NCI-H460 (cell line): ENCODE measurements around the gene SRPK1. TPM values are rescaled to one million over a fixed set of nuclear protein-coding genes. Genes with fewer than 3 reads are reported as not detected.

Experiments
- DNase-seq: peaks from one replicate; pipeline ENCODE4 v3.0.0-alpha.2; 2016; ENCODE audit warnings: low read depth; ENCODE audit errors: extremely low read depth
- total RNA-seq: library from RNA; depleted of rRNA; stranded (reverse); fragments of >200 nt; shearing (Covaris generic); gene quantifications from 2 replicates; pipeline ENCODE4 v1.2.3, GENCODE V29; 2014

The SRPK1 gene
- total RNA-seq, 1 experiment from 2014 or later: 68.4 TPM

DNA sequence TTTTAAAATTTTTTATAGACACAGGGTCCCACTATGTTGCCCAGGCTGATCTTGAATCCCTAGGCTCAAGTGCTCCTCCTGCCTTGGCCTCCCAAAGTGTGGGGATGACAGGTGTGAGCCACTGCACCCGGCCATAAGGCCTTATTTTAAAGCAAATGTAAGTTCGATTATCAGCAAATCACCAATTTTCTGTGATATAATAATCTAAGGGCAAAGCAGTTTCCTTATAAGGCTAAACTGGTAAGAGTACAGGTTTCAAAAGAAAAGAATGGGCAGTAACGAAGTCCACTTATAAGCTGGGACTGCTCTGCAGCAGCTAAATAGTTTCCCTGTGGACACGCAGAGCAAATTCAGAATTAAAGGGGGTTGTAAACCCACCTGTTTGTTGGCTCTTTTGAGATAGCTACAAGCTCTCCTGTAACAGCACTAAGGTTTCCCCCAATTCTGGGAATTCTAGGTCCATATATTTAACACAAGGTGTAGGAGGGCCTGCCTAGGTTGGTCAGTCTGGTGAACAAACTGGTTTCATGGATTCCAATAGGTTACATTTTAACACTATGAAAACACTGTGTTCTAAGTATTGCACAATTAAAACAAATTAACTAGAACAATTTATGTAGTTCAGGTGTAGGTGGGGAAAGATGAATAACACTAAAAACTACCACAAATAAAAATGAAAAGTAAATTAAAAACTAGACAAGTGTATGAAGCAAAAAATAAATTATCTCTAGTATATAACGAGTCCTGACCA is 89.5 kb downstream of the SRPK1 start:
- no peak for DNase-seq

DNA sequence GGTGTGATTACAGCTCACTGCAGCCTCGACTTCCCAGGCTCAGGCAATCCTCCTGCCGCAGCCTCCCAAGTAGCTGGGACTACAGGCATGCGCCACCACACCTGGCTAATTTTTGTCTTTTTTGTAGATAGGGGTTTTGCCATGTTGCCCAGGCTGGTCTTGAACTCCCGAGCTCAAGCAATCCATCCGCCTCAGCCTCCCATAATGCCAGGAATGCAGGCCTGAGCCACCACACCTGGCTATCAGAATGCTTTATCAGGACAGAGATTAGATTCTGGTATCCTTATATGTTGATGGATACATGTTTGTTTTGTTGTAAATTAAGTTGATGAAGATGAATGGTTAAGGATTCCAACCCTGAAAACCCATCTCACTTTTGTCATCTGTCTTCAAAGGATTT is 91.6 kb downstream of the SRPK1 start:
- no peak for DNase-seq

DNA sequence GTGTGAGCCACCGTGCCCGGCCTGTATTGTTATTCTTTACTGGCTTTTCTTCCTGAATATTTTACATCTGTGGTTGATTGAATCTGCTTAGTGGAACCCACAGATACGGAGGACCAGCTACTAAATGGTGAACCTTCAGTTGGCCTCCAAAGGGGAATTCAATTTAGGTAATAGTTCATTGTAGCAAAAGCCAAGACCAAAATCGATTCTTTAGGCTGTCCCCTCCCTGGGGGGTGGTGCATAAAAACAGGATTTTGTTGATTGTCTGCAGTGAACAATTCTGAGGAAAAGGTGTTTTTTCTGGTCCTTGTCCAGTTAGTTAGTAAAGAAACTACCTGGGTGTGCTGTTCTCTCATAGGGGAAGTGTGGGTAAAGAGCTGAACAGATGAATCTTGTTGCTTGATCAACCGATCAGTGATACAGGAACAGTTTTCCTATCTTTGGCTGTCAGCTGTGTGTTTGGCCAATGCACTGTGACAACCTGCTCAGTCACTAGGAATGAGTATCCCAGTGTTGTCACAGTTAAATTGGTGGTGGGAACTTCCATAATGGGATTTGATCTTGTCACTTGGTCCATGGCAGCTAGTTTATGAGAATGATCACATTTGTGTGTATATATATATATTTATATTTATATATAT is 96.2 kb downstream of the SRPK1 start:
- DNase-seq: no peak

DNA sequence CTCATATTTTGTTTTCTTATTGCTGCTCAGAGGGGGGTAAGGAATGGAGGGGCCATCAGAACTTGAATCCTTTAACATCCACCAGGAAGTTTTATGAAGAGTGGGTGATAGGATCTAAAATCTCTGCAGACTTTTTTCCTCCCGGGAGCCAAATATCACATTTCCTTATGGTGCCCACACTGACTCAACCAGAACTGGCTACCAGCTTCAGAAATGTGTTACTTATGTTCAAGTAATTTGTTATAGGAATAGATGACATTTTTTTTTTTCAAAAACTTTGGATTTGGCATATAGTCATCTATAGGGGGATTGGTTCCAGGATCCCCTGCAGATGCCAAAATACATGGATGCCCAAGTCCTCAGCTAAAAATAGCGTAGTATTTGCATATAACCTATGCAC is 97.3 kb downstream of the SRPK1 start:
- no peak for DNase-seq

DNA sequence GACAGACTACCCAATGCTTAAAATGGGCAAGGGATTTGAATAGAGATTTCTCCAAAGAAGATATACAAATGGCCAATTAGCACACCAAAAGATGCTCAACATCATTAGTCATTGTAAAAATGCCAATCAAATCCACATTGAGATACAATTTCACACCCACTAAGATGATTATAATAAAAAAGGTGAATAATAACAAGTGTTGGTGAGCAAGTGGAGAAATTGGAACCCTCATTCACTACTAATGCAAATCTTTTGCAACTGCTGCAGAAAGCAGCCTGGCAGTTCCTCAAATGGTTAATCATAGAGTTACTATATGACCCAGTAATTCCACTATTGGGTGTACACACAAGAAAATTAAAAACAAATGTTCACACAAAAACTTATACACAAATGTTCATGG is 103.4 kb downstream of the SRPK1 start:
- DNase-seq: no peak

DNA sequence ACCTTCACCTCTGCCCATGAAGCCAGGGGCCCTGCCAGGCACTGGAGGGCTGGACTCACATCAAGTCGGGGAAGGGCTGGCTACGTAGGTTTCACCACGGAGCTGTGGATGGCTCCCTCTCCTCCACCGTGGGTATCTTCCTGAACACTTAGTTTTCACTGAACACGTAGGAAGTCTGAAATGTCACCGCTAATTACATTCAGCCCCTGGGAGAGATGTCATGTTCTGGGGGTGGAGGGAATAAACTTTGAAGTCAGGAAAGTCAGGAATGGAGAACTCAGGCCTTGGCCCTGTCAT is 109.3 kb downstream of the SRPK1 start:
- DNase-seq: no peak

DNA sequence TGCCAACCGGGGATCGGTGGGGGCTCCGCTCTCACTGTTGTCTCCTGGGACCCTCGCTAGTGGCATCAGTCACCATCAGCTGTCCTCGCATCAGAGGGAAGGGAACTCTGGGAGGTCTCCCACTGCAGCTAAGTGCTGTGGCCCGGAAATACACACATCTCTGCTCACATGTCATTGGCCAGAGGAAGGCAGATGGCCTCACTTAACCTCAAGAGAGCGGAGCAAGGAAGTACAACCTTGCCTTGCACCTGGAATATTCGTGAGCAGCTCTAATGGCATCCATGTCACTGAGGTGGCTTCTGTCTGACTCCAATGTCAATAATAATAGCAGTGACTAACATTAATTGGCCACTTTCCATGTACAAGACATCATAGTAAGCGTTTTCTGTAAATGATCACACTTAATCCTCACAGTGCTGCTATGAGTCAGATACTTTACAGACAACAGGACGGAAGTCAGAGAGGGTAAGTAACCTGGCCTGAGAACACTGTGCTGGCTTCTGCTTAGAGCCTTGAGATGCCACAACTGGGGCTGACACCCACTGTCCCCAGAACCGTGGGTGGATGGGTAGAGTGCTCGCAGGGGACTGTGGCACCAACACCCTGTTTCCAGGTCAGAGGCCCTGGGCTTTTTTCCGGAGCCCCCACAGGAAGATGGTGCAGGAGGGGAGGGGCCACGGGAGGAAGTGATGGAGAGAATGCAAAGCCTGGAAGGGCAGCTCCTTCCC is 109.8 kb downstream of the SRPK1 start:
- DNase-seq: no peak

DNA sequence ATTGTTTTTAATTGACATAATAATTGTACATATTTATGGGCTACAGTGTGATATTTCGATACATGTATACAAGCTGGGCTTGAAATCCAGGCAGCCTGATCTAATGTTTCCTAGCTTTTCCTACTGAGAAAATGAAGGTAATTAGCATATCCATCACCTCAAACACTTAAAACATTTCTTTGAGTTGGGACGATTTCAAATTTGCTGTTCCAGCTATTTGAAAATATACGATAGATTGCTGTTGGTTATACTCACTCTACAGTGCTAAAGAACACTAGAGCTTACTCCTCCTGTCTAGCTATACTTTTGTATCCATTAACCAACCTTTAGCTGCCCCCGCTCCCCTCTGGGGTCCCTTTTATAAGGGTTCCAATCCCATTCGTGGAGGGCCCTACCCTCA is 111.1 kb downstream of the SRPK1 start:
- no peak for DNase-seq

DNA sequence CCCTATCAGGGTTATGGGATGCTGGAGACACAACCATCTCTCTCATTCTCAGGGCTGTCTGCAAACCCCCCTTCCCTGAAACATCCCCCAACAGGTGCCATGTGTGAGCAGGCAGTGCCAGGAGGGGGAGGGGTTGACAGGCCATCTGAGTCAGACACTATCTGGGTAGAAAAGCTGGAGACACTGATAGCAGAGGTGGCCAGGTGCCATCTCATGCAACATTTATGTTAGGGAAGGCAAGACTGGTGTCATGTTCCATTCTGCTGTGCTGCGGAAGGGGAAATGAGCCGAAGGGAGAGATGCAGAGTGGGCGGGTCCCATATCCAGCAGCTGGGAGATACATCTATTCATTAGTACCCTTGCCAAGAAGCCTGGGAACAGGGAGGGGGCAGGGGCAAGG is 112.2 kb downstream of the SRPK1 start:
- no peak for DNase-seq

DNA sequence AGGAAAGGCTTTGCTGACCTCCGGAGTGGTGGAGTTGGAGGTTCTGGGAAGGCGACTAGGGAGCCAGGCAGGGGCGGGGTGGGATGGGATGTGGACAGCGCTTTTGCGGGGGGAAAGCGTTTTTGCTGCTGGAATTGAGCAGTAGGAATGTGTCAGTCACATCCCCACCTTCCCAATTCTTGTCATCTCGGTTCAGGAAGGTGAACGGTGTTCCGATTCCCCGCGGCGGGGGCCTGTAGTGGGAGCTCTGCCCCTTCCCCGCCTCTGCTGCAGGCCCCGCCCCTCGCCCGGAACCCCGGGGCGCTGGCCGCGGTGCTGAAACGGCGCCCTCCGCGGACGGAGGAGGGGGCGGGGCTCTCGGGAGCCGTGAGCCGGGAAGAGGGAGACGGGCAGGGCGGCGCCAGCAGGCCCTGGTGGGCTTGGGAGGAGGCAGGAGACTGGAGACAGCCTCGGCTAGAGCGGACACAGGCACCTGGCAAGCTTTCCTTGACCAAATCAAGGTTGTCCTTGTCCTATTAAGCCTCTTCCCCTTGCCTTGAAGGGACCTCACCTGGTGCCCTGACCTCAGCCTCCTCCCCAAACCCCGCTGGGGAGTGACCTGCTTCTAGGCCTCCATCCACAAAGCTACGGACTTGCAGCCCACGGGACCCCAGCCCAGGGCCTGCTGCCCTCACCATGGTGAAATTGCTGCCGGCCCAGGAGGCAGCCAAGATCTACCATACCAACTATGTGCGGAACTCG is 115.7 kb downstream of the SRPK1 start, which contains the start of gene LHFPL5:
Gene LHFPL5, plus strand, starts transcription at position 357 of the 741 bp plus-strand sequence. Its CDS starts 319 bp downstream, at position 676.
- DNase-seq: no peak

DNA sequence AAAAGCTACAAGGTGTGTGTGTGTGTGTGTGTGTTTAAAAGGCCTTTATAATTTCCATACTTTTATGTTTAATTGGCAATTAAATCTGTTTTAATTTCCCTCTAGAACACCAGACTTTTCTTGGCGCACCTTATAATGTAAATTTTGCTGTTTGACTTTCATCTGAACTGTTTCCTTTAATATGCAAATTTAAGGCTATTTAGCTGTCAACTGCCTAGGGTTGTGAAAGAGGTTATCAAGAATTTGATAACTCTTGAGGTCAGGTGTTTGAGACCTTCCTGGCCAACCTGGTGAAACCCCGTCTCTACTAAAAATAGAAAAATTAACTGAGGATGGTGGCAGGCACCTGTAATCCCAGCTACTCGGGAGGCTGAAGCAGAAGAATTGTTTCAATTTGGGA is 119.8 kb downstream of the SRPK1 start:
- DNase-seq: no peak

DNA sequence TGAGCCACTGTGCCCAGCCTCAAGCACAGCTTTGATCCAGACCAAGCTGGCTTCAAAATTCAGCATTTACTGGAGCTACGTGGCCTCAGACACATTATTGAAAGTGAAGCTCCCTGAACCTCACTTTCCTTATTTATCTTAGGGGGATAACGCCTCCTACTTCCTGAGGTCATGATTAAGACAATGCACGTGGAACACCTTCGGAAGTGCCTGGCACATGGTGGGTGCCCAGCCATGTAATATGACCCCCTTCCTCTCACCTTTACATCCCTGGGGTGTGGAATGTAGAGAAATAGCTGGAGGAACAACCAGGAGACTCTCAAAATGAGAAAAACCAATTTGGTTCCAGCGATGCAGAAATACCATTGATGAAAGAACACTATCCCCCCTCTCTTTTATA is 122.2 kb downstream of the SRPK1 start:
- DNase-seq: no peak

DNA sequence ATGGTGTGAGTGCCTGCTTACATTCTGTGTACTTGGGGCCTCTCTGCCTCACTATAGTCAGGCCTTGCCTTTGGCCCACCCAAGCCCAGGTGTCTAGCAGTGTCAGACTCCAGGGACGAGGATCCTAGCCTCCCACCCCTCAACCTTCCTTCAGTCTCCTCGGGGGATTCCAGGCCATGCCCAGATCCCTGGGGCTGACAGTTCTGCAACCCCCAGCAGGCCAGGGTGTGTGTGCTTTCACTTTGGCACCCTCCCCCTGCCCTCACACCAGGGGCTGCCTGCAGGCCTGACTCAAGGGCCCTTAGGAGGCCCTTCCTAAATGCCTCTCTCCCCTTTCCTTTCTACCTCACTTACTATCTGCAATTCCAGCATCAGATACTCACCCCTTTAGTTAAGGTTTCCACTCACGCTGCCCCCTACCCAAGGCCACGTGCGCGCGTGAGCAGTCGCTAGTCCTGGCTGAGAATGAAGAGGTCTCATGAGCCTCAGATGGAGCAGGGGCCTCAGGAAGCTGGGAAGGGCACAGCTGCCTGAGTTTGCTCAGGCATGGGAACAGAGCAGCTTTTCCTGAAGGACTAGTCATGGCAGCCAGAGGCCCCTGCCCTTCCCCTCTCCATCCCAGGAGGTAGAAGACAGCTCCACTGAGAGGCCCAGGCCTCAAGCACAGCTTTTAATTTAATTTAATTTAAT is 122.9 kb downstream of the SRPK1 start:
- DNase-seq: no peak

DNA sequence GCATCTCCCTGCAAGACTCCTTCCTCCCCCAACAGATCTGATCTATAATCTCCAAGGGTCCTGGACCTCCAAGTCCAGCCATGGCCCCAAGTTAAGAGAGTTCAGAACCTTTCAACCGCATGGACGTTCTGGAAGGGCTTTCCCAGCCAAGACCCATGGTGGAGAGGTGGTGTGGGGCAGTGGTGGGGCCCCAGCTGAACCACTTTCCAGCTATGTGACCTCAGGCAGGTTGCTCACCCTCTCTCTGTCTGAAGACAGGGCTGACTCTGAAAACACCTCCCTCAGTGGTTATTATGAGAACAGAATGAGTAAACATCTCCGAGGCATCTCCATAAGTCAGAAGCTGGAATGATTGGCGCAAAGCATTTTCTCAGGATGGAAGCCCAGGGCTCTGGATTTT is 124.7 kb downstream of the SRPK1 start:
- DNase-seq: no peak

DNA sequence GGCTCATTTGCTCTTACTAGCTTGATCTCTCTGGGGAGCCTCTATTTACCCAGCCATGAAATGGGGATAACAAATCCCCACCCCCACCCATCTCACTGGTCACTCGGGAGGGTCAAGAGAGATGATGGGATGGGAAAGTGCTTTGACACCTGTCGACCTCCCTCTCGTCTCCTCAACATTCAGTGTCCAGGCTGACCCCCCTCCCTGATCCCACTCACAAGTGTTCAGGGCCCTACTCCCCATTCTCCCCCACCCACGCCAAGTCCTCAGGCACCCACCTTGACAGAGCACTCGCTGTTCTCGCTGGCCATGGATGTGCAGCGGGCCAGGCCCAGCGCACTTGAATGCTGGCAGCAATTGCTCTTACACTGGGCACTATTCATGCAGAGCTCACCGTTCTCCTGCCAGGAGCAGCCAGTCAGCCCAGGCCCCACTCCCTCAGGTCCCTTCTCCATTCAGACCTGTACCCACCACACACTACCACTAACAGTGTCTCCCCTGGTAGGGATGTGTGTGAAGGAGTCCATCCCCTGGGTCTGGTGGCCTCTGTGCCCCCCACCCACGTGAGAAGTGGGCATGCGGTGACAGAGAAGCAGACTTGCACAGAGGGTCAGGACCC is 125.3 kb downstream of the SRPK1 start:
- no peak for DNase-seq

DNA sequence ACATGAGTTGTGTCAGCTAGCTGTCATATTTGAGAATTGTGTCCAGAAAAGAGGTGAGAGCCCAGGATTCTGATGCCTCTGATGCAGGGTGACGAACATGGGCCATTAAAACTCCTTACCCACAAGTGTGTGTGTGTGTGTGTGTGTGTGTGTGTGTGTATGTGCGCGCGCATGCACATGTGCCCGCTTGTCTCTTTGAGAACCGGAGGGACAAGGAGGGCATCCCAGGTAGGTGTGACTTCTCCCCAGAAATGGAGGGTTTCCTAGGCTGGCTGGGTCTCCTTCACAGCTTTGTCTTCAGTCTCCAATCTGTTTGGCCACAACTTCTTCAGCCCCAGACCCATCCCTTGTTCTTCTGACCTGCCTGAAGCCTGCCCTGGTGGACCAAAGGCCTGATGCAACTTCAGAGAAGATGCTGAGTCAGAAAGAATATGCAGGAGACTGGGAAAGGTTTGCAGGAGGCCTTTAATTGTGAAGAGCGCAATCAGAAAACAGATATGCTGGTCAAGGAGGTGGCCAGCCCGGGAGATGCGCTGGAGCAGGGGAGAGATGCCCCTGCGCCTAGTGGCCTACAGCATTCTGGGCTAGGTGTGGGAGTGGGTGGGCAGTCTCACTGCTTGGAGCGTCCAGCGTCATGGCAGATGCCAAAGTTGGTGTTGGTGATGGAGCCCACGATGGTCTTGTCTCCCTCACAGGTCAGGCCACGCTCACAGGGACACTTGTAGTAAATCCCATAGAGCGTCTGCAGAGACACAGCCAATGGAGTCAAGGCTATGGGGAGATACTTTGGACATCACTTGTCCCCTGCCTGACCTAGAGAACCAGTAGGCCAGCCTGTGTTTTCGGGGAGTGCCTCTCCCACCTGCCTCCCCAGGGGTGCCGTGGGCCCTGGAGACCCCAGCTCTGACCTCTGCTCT is 126.1 kb downstream of the SRPK1 start:
- DNase-seq: no peak

DNA sequence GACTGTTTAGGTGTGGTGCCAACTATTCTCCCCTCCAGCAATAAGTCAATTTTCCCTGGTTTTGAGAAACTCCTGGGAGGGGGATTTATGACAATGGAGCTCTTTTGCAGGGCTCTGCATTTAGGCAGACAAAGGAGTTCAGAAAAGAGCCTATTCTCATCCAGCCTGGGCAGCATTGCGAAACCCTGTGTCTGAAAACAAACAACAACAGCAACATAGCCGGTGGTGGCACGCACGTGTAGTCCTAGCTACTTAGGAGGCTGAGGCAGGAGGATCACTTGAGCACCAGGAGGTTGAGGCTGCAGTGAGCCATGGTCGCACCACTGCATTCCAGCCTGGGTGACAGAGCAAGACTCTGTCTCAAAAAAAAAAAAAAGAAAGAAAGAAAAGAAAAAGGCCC is 130.2 kb downstream of the SRPK1 start:
- no peak for DNase-seq

DNA sequence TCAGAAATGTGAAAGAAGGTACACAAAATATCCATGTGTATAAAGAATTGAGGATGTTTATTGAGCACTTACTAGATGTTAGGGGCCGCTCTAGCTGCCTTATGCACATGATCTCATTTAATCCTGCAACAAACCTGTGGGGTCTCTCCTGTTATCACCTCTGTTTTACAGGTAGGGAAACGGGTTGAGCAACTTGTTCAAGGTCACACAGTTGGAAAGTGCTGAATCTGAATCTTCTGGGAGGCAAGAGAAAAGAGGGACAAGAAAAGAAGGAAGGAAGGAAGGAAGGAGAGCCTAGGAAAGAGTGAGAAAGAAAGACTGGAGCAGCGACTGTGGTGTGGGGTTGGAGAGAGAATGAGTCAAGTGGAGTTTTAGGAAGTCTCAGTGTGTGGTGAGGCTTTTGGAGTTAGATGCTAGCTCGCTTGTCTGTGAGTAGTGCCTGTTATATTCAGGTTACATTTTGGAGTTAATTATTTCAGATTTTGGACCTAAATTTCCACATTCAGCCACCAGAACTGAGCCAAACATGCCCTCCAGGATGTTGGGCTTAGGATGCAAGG is 132.4 kb downstream of the SRPK1 start:
- DNase-seq: no peak
